GM12873 (cell line): Measurements from ENCODE around the gene KIF6.

Source experiments
- CTCF ChIP-seq: IDR thresholded peaks from 2 replicates; pipeline ENCODE4 v1.5.1; 2012; ENCODE audit warnings: low read depth, mild to moderate bottlenecking, moderate library complexity, low read length, control low read depth; ENCODE audit not compliant: insufficient read depth; ENCODE audit errors: missing control alignments

Gene KIF6

DNA sequence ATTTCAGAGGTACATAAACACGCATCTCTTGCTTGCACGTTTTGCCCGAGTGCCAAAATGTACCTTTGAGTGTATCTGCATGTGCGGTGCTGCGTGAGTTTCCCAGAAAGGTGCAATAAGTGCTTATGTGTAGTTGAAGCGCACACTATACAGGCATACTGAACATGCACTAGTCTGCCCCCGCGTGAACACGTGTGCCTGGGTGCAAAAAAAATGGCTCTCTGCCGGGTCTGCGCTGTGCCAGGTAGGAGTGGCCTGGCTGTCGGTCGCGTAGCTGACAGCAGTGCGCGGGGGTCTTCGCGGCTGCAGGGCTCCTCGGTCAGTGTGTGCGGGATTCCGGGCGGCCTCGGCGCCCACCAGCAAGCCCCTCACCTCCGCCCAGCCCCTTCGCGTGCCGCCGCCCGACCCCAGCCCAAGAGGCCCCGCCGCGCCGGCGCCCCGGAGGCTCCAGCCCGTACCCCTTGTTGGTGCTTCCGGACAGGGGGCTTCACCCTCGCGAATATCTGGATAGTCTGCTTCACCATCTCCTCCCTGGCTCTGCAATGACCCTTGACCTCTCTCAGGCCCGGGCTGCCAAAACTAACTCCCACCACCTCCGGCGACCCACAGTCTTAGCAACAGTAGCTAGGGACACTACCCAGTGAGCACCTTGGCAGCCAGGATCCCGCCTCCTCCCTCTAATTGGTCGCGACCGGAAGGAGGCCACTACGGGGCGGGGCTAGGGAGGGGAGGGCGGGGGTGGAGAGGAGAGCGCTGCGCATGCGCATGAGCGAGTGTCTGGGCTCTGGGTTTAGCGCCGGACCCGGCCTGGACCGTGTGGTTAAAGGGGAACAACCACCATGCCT is at the start of gene KIF6:
KIF6 (minus strand) TSS at position 622 of the 845 bp plus-strand sequence; CDS start at position 524, 98 bp downstream.
- TF ChIP-seq CTCF, result no peak

DNA sequence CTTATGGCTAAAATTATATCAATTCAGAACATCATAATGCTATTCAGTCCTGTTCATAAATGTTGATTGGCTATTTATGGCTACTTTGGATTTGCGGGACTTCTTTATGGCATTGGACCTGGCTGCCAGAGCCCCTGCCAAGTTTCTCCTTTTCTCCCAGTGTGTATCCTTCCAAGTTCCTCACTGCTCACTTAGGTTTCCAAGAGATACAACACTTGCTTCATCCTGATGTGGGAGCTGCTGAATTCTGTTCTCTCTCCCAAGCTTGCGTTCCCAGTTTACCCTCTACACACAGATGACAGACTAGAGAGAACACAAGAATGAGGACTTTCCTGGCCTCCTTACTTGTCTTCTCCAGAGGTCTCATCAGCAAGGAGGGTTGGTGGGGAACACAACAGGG is 48.6 kb upstream of the KIF6 start:
- TF ChIP-seq CTCF, result no peak

GRCh38 chr6:39772559-39773273 is 47.5 kb upstream of the KIF6 start:
- TF ChIP-seq CTCF, result no peak

DNA sequence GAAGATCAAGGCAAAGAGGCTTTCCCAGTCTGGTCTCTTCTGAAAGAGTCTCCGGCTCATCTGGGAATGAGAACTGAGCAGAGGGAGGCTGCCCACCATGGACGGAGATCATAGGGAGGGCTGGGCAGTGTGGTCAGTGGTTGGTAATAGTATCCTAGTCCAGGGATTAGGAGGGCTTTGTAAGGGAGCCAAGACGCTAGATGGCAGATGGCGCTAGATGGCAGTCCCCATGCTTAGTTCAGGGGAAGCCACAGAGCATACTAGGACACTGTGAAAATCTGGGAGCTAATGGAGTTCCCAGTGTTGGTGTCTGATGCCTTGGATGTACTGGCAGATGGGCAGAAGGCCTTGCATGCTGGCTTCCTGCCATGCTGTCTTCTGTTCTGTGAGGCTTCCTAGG is 45.2 kb upstream of the KIF6 start:
- TF ChIP-seq CTCF, result no peak

GRCh38 chr6:39769012-39769411 is 43.8 kb upstream of the KIF6 start:
- TF ChIP-seq CTCF, result no peak

DNA sequence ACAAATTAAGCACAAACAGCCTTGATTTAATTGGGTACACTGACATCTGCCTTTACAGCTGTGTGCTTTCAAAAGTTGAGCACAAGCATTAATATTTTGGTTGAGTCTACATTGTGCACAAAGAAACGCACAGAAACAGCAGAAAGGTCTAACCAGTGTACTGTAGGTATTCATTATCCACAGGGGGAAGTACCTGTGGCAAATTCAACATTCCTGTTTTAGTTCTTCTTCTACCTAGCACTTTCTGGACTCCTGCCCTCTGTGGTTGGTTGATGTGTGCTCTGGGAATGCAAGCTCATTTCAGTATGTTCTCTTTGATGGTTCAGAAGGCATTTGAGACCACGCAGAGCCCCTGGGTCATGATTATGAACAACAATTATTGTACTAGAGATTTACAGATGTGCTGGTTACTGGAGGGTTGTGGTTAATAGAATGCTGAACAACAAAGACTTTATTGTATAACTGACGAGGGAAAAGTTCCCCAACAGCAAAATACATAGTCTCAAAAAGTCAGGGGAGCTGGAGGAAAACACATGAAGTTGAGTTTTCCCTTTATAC is 40.4 kb upstream of the KIF6 start:
- TF ChIP-seq CTCF, result no peak
